NCI-H1048 (cell line): ENCODE results near the gene MBTD1.

Experiments used
- DNase-seq: peaks from one replicate; lab custom pipeline; 2025; lab: John Stamatoyannopoulos, UW

The MBTD1 gene

GRCh38 chr17:51147650-51148049 lies 112.2 kb downstream of the MBTD1 start:
- DNase-seq = no peak

- no peak for DNase-seq
Measured at GRCh38 chr17:51144266-51145022, 115.4 kb downstream of the MBTD1 start.

- DNase-seq = no peak
Measured at GRCh38 chr17:51142597-51142996, 117.3 kb downstream of the MBTD1 start.

GRCh38 chr17:51135956-51136355 lies 123.9 kb downstream of the MBTD1 start:
- no peak for DNase-seq

GRCh38 chr17:51133365-51133764 lies 126.5 kb downstream of the MBTD1 start:
- DNase-seq = no peak

GRCh38 chr17:51132964-51133319 lies 126.9 kb downstream of the MBTD1 start:
- no peak for DNase-seq

GRCh38 chr17:51128076-51128475 lies 131.8 kb downstream of the MBTD1 start:
- no peak for DNase-seq
